ENCODE data around the gene MOK.
"Not testable (repeated sequence)": the region's sequence is repeated elsewhere in the genome, so short reads cannot be mapped to it uniquely, and the experiment has no call there.

The MOK gene, protein sequence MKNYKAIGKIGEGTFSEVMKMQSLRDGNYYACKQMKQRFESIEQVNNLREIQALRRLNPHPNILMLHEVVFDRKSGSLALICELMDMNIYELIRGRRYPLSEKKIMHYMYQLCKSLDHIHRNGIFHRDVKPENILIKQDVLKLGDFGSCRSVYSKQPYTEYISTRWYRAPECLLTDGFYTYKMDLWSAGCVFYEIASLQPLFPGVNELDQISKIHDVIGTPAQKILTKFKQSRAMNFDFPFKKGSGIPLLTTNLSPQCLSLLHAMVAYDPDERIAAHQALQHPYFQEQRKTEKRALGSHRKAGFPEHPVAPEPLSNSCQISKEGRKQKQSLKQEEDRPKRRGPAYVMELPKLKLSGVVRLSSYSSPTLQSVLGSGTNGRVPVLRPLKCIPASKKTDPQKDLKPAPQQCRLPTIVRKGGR

GRCh38 chr14:102304611-102305506, at the start of gene MOK:
MOK (minus strand) TSS chr14:102305164; CDS start chr14:102304968, 196 bp downstream.
- DNase-seq (ENCODE audit: low read depth): no peak

- DNase-seq (ENCODE audit: low read depth): no peak
Observed at GRCh38 chr14:102353126-102353619, 48.2 kb upstream of the MOK start.

DNA sequence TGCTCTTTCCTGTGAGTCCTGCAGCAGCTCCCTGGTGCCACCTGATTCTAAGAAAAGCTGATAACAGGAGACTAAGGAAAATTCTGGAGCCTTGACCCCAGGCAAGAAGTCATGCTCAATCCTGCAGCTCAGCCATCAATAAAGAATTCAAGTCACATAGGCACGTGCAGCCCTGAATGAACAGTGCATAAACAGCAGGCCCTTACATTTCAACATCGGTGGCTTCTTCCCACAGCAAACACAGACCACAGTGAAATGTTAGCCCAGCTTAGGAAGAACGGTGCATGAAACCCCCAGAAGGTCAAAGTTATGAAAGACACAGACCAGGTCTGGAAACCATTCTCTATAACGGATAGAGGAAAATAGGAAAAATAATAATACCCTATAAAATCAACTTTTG, 47.2 kb upstream of the MOK start:
- DNase-seq (ENCODE audit: low read depth): no peak

DNA sequence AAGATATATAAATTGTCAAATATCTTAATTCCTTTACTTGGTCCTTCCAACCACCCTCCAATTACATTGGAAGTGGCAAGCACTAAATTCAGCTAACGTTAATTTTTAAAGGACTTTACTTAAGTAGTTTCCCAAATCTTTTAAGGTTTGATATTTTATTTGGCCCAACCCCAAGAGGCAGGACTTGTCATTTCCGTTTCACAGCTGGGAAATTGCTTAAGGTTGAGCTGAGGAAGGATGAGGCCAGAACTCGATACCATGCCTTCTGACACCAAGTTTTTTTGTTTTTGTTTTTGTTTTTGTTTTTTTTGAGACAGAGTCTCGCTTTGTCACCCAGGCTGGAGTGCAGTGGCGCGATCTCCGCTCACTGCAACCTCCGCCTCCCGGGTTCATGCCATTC, 46.6 kb upstream of the MOK start:
- DNase-seq (ENCODE audit: low read depth): not testable (repeated sequence)

DNA sequence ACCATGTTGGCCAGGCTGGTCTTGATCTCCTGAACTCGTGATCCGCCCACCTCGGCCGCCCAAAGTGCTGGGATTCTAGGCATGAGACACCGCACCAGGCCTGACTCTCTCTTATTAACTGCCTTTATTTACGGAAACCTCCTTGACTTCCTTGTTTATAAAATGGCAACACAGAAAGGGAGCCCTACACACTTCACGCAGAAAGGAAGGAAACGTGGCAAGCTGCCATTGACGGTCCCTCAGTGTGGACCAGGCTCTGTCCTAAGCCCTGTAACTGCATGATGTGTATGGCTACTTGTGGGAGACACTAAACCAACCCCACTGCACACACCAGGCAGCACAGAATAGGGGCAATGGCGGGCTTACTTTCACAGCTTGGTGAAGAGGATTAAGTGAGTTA, 46.1 kb upstream of the MOK start:
- no peak for DNase-seq (ENCODE audit: low read depth)

- DNase-seq (ENCODE audit: low read depth): no peak
Observed at GRCh38 chr14:102348376-102348775, 43.4 kb upstream of the MOK start.

- DNase-seq (ENCODE audit: low read depth): no peak
Observed at GRCh38 chr14:102346645-102347044, 41.7 kb upstream of the MOK start.

- no peak for DNase-seq (ENCODE audit: low read depth)
Observed at GRCh38 chr14:102345232-102345631, 40.3 kb upstream of the MOK start.

GRCh38 chr14:102344485-102344884, 39.5 kb upstream of the MOK start:
- no peak for DNase-seq (ENCODE audit: low read depth)

DNA sequence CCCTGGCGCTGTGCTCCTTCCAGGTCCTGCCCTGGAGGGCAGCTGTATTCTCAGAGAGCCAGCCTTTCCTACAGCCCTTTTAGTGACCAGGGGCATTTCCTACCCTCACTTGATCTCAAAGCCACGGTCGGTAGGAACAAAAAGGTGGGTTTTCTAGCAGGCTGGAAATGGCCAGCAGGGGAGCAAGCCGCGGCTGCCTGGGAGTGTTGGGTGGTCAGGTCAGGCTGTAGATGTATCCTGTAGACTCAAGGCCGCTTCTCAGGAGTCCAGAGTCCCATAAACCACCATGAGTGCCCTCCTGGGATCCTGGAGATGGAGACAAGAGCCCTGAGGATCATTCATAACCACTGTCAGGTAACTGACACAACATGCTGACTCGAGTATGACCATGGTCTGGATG, 39.1 kb upstream of the MOK start:
- DNase-seq (ENCODE audit: low read depth): no peak

- no peak for DNase-seq (ENCODE audit: low read depth)
Observed at GRCh38 chr14:102342238-102342637, 37.3 kb upstream of the MOK start.

GRCh38 chr14:102341566-102341965, 36.6 kb upstream of the MOK start:
- no peak for DNase-seq (ENCODE audit: low read depth)

- DNase-seq (ENCODE audit: low read depth): no peak
Observed at GRCh38 chr14:102338724-102339123, 33.8 kb upstream of the MOK start.

- no peak for DNase-seq (ENCODE audit: low read depth)
Observed at GRCh38 chr14:102335163-102335562, 30.2 kb upstream of the MOK start.

GRCh38 chr14:102333795-102334705, 29.1 kb upstream of the MOK start:
- DNase-seq (ENCODE audit: low read depth): no peak

DNA sequence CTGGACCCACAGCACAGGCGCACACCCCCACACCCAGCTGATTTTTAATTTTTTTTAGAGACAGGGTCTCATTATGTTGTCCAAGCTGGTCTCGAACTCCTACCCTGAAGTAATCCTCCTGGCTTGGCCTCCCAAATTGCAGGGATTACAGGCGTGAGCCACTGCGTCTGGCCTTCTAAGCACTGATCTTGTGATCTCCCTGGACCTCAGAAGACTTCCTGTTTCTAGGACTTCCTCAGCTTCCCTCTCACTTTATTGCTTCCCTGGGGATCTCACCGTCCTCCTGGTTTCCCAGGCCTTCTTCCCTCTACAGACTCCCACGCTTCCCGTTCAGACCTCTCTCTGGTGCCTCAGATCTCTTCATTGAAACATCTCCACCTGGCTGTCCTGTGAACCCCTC, 28.4 kb upstream of the MOK start:
- no peak for DNase-seq (ENCODE audit: low read depth)

DNA sequence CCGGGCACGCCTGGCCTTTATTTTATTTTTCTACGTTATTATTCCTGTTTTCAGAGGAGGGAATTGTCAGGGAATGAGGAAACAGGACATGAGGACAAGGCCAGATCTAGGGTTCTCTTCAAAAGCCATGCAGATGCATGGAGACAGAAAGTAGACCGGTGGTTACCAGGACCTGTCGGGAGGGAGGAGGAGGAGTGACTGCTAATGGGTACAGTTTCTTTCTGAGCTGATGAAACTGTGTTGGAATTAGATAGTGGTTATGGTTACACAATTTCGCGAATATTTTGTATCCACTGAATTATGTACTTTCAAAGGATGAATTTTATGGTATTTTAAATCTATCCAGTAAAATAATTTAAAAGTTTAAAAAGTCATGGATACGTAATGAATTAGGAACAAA, 25.8 kb upstream of the MOK start:
- no peak for DNase-seq (ENCODE audit: low read depth)

DNA sequence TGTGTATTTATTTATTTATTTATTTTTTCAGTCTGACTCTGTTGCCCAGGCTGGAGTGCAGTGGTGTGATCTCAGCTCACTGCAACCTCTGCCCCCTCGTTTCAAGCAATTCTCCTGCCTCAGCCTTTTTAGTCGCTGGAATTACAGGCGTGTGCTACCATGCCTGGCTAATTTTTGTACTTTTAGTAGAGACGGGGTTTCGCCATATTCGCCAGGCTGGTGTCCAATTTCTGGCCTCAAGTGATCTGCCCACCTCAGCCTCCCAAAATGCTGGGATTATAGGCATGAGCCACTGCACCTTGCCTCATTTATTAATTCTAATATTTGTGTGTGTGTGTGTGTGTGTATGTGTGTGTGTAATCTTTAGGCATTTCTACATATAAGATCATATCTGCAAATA, 24.4 kb upstream of the MOK start:
- DNase-seq (ENCODE audit: low read depth): not testable (repeated sequence)

DNA sequence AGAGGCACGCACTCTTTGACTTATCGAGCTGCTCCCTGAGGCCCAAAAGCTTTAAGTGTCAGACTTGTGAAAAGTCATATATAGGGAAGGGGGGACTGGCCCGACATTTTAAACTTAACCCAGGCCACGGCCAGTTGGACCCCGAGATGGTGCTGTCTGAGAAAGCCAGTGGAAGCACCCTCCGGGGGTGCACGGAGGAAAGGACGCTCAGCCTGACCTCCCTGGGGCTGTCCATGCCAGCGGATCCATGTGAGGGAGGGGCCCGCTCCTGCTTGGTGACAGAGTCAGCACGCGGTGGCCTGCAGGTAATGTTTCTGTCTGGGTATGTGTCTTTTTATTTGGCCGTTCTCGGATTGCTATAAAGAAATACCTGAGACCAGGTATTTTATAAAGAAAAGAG, 21.6 kb upstream of the MOK start:
- no peak for DNase-seq (ENCODE audit: low read depth)

GRCh38 chr14:102325791-102326345, 20.9 kb upstream of the MOK start:
- DNase-seq (ENCODE audit: low read depth): no peak

DNA sequence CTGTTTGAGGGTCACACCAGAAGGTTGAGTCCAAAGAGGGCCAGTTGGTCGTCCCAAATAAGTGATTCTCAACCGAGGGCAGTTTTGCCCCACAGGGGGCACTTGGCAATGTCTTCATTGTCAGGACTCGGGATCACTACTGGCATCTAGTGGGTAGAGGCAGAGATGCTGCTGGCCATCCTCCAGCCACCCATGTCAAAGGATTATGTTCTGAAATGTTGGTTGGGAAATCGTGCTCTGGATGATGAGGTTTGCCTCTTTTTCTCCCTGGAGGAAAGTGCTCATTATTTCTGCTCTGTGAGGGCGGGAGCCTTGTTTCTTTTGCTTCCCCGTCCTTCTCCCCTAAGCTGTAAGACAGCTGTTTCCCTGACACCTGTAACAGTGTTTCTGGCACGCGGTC, 18.1 kb upstream of the MOK start:
- no peak for DNase-seq (ENCODE audit: low read depth)
